Activated B cell treated with CpG ODN at 0.5 μM for 24 hours (primary cell): ENCODE results near the gene CNOT2. TPM values are rescaled to one million over a fixed set of nuclear protein-coding genes. Genes with fewer than 3 reads are reported as not detected.

ENCODE experiments used
- ATAC-seq: fragments of 200-7000 bp; cut with Tn5 transposase; one replicate; pipeline ENCODE4 v1.10.0; 2021; ENCODE audit warnings: low read depth, mild to moderate bottlenecking, moderate library complexity
- CTCF ChIA-PET: fragments of 350-600 bp; sonication (Branson Sonifier 250); formaldehyde crosslinking; loops from one replicate; lab custom pipeline; 2021; ENCODE audit warnings: antibody characterized with exemption; lab: Charles Lee
- POLR2A ChIA-PET: fragments of 350-600 bp; sonication (Branson Sonifier 250); formaldehyde crosslinking; loops from one replicate; lab custom pipeline; 2021; ENCODE audit warnings: antibody characterized with exemption; lab: Charles Lee
- DNase-seq: peaks from one replicate; pipeline ENCODE4 v3.0.0; 2022
- H3K27ac Mint-ChIP-seq: one replicate; pipeline ENCODE4 v1.8.0; 2020; ENCODE audit warnings: mixed read lengths
- H3K27me3 Mint-ChIP-seq: one replicate; pipeline ENCODE4 v1.8.0; 2021; ENCODE audit warnings: mixed read lengths
- H3K36me3 Mint-ChIP-seq: one replicate; pipeline ENCODE4 v1.8.0; 2021; ENCODE audit warnings: low read depth, mixed read lengths
- H3K4me1 Mint-ChIP-seq: one replicate; pipeline ENCODE4 v1.8.0; 2021; ENCODE audit warnings: mixed read lengths
- H3K4me3 Mint-ChIP-seq: one replicate; pipeline ENCODE4 v1.8.0; 2020; ENCODE audit warnings: mild to moderate bottlenecking, mixed read lengths
- H3K9me3 Mint-ChIP-seq: one replicate; pipeline ENCODE4 v1.8.0; 2020; ENCODE audit warnings: mixed read lengths
- intact Hi-C: fragments of 100-400 bp; cut with micrococcal nuclease; formaldehyde crosslinking; loops from one replicate; pipeline ENCODE4 v1.15.1; 2024
- total RNA-seq: library from RNA; stranded (reverse); gene quantifications from 2 replicates; pipeline ENCODE4 v1.2.3, GENCODE V29; 2022
- TF ChIP-seq, protein P1 (sequence below): fragments of 200-600 bp; IDR thresholded peaks from one replicate; pipeline ENCODE4 v1.8.0; 2022; ENCODE audit warnings: antibody characterized with exemption, mild to moderate bottlenecking

Gene CNOT2
- total RNA-seq, 1 donor from 2014 or later = 98.1 TPM

DNA sequence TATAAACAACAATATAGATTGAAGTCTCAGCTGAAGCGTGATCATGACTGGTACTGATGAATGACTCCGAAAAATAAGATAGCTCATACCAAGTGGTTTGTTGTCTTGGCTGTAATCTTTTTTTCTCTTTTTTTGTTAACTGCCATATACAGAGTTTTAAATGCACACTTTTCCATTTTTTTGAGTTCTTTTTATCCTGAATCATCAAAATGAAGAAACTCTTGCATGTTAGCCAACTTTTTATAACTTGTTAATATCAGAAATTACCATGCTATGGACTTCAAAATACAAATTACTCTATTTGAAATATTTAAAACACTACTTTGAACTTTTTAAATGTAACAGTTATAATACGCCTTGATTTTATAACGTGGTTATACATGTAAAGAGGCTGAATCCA is 112.7 kb downstream of the CNOT2 start:
- TF ChIP-seq, protein P1, sequence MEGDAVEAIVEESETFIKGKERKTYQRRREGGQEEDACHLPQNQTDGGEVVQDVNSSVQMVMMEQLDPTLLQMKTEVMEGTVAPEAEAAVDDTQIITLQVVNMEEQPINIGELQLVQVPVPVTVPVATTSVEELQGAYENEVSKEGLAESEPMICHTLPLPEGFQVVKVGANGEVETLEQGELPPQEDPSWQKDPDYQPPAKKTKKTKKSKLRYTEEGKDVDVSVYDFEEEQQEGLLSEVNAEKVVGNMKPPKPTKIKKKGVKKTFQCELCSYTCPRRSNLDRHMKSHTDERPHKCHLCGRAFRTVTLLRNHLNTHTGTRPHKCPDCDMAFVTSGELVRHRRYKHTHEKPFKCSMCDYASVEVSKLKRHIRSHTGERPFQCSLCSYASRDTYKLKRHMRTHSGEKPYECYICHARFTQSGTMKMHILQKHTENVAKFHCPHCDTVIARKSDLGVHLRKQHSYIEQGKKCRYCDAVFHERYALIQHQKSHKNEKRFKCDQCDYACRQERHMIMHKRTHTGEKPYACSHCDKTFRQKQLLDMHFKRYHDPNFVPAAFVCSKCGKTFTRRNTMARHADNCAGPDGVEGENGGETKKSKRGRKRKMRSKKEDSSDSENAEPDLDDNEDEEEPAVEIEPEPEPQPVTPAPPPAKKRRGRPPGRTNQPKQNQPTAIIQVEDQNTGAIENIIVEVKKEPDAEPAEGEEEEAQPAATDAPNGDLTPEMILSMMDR = no peak
- Mint-ChIP-seq H3K4me1 (peaks cover 9% of the 10 kb centered on the region), H3K36me3 (peaks cover 22% of the 10 kb centered on the region), H3K27me3 (no peaks in the 10 kb centered on the region), H3K9me3 (no peaks in the 10 kb centered on the region), H3K4me3 (no peak overlapping the region), H3K27ac (no peak overlapping the region)
- ChIA-PET POLR2A (interaction anchor here (1.0 kb wide), 1 partner anchor 10 kb away, joined by 3 read pairs; the partner anchor contains the start of gene KCNMB4), CTCF (no interaction called here)
- intact Hi-C loops = no loop called here
- DNase-seq (no peak), ATAC-seq (no peak)

DNA sequence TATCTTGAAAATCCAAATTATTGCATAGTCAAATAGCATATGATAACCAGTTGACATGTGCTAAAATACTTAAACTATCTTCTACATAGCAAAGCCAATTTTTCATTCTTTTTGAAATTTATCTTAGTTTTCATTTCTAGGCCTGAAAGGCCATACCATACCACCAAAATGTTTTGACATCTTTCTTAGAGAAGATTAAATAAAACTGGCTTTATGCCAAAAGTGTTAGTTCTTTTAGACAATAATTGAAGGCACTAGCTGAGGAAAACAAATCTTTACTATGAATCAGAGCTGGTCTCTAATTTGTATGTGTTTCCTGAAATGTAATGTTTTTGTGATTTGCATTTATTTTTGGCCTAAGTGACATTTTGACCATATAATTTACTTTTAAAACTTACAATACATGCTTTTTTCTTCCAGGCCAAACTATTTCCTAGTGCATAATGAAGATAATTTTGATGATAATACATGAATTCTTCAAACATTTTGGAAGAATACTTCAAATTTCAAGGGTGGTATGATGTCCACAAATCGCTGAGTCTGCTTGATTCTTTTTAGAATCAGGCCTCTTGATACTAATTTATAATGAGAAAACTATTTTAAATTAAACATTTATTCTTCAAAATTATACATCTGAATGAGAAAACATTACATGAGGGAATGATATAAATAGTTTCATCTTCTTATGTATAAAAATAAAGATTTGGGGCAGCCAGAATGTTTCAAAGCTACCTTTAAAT is 116.4 kb downstream of the CNOT2 start:
- Mint-ChIP-seq H3K9me3 (no peaks in the 10 kb centered on the region), H3K27ac (no peak overlapping the region), H3K4me1 (no peaks in the 10 kb centered on the region), H3K36me3 (peaks cover 9% of the 10 kb centered on the region), H3K27me3 (no peaks in the 10 kb centered on the region), H3K4me3 (no peak overlapping the region)
- ChIA-PET POLR2A (no interaction called here), CTCF (no interaction called here)
- intact Hi-C loops = loop anchor here (10.0 kb wide), 2 partner anchors 125 to 1005 kb away; partner anchors contain the start of gene YEATS4
- TF ChIP-seq, protein P1 = no peak
- ATAC-seq (no peak), DNase-seq (no peak)

DNA sequence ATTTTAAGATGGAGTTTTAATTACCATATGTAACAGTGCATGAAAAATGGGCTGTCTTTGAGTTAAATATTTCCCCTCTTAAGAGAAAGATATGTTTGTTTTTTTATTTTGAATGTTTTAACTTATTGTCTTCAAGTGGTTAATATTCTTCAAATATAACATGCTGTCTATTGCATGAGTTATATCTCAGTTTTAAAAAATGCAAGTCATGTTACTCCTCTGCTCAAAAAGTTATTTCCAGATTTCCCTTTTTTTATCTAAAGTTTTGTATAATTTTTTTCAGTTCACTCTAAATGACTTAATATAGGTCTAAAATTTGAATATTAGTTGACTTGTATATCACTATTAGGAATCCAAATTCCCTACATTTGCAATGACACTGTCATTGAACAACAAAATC is 117.0 kb downstream of the CNOT2 start:
- Mint-ChIP-seq H3K4me1 (peaks cover 5% of the 10 kb centered on the region), H3K9me3 (no peaks in the 10 kb centered on the region), H3K4me3 (no peak overlapping the region), H3K27me3 (no peaks in the 10 kb centered on the region), H3K27ac (no peak overlapping the region), H3K36me3 (peaks cover 5% of the 10 kb centered on the region)
- TF ChIP-seq, protein P1 = no peak
- ATAC-seq (no peak), DNase-seq (no peak)
- intact Hi-C loops = loop anchor here (10.0 kb wide), 2 partner anchors 125 to 1005 kb away; partner anchors contain the start of gene YEATS4
- CTCF ChIA-PET = no interaction called here
- POLR2A ChIA-PET = no interaction called here

DNA sequence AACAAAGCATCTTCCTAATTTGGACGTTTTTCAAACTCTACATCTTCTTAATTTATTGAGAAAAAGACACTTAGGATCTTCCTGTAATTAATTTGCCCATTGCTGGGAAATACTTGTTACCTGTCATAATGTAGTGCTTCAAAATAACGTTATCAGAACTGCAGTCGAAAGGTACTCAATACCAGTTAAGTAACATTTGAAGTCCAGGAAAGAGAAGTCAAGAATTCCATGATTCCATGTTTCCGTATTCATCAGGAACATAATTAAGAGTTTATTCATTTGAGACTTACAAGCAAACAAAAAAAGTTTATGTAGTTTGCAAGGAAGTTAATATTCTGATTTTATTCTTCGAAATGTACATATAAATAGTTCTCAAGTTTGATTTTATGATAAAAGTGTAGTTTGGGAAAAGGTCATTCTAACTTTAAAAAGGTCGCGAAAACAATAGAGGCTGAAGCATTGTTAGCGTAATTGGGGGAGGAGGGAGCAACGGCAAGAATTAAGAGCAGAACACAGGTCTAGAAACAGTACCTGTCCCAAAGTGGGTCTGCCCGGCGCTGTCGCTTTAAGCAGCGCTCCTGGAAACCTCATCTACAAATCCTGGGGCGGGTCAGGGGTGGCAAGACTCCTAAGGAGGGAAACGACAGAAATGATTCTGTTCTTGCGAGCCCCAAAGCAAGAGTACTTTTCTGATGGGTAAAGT is 121.6 kb downstream of the CNOT2 start:
- CTCF ChIA-PET = interaction anchor here (0.8 kb wide), 1 partner anchor 212 kb away, joined by 3 read pairs; no protein-coding TSS in a partner anchor
- peaks cover 3% of the 10 kb centered on the region for H3K36me3 Mint-ChIP-seq
- ATAC-seq (no peak), DNase-seq (no peak)
- no peak overlapping the region for H3K27ac Mint-ChIP-seq
- intact Hi-C loops = loop anchor here (1.0 to 10.0 kb wide), 5 partner anchors 8 to 1010 kb away; partner anchors contain the start of gene YEATS4
- no peaks in the 10 kb centered on the region for H3K27me3 Mint-ChIP-seq
- peak overlapping the region; percentile 71 for H3K4me3 Mint-ChIP-seq
- POLR2A ChIA-PET = no interaction called here
- peaks cover 20% of the 10 kb centered on the region for H3K4me1 Mint-ChIP-seq
- H3K9me3 Mint-ChIP-seq = no peaks in the 10 kb centered on the region
- TF ChIP-seq, protein P1 = no peak

DNA sequence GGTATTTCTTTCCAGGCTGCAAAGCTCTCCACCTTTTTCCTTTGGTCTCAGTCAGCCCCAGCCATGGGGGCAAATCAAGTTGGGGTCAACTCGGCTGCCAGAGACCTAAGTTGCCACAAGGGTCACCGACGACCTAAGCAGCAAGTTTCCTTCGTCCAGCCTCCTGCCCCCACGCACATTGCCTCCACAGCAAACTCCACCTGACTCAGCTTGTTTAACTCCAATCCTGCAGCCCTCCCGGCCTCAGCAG is 122.1 kb downstream of the CNOT2 start:
- peaks cover 20% of the 10 kb centered on the region for H3K4me1 Mint-ChIP-seq
- H3K36me3 Mint-ChIP-seq = peaks cover 3% of the 10 kb centered on the region
- intact Hi-C loops = loop anchor here (1.0 to 10.0 kb wide), 5 partner anchors 8 to 1011 kb away; partner anchors contain the start of gene YEATS4
- ATAC-seq (no peak), DNase-seq (no peak)
- TF ChIP-seq, protein P1 = no peak
- CTCF ChIA-PET = interaction anchor here (0.8 kb wide), 1 partner anchor 212 kb away, joined by 3 read pairs; no protein-coding TSS in a partner anchor
- H3K27ac Mint-ChIP-seq = no peak overlapping the region
- H3K9me3 Mint-ChIP-seq = no peaks in the 10 kb centered on the region
- POLR2A ChIA-PET = interaction anchor here (1.0 kb wide), 1 partner anchor 895 kb away, joined by 4 read pairs; the partner anchor contains the start of gene FRS2
- H3K4me3 Mint-ChIP-seq = peak overlapping the region; percentile 71
- no peaks in the 10 kb centered on the region for H3K27me3 Mint-ChIP-seq
